ENCODE data around the gene MCOLN1.

GRCh38 chr19:7524992-7525739, 2.7 kb downstream of the MCOLN1 start:
- TF ChIP-seq MAFK (IDR thresholded peaks at IDR 0.05; ENCODE audit: low read depth, low read length) (no peak), EP300 (IDR thresholded peaks at IDR 0.05; ENCODE audit: borderline replicate concordance in 1 of 2, low read depth in 2 of 2, low read length in 2 of 2) (no peak), YY1 (IDR thresholded peaks at IDR 0.05; ENCODE audit: low read depth, low read length) (no peak), POLR2A (IDR thresholded peaks at IDR 0.05; ENCODE audit: control extremely low read depth in 1 of 2, low read depth in 2 of 2, low read length in 2 of 2) (no peak), SIX5 (IDR thresholded peaks at IDR 0.05; ENCODE audit: low read depth, low read length) (no peak), POLR2AphosphoS5 (IDR thresholded peaks at IDR 0.05; ENCODE audit: low read depth, low read length) (no peak), CTCF (IDR thresholded peaks at IDR 0.05; ENCODE audit: control extremely low read depth in 1 of 3, insufficient read depth in 1 of 3, low read depth in 1 of 3, low read length in 3 of 3) (no peak), EZH2 (IDR thresholded peaks at IDR 0.05; ENCODE audit: low read depth, low read length, severe bottlenecking) (no peak), ZNF274 (IDR thresholded peaks at IDR 0.05; ENCODE audit: borderline replicate concordance, extremely low read depth, low read length) (no peak), TCF12 (IDR thresholded peaks at IDR 0.05; ENCODE audit: low read depth, low read length) (no peak)
